Measurements from ENCODE around the gene HECA.
"Not testable (repeated sequence)": the region's sequence is repeated elsewhere in the genome, so short reads cannot be mapped to it uniquely, and the experiment has no call there.

HECA gene

GRCh38 chr6:139135578-139136545 is 982 bp downstream of the HECA start:
- peak; percentile 32 for DNase-seq (ENCODE audit: low read depth)

- DNase-seq (ENCODE audit: low read depth) = no peak
Observed at GRCh38 chr6:139137706-139138105, 2.8 kb downstream of the HECA start.

GRCh38 chr6:139140854-139141253 is 6.0 kb downstream of the HECA start:
- not testable (repeated sequence) for DNase-seq (ENCODE audit: low read depth)

- DNase-seq (ENCODE audit: low read depth) = no peak
Observed at GRCh38 chr6:139142262-139142661, 7.4 kb downstream of the HECA start.

GRCh38 chr6:139143111-139143510 is 8.2 kb downstream of the HECA start:
- no peak for DNase-seq (ENCODE audit: low read depth)

GRCh38 chr6:139144490-139145085 is 9.7 kb downstream of the HECA start:
- DNase-seq (ENCODE audit: low read depth) = no peak

DNA sequence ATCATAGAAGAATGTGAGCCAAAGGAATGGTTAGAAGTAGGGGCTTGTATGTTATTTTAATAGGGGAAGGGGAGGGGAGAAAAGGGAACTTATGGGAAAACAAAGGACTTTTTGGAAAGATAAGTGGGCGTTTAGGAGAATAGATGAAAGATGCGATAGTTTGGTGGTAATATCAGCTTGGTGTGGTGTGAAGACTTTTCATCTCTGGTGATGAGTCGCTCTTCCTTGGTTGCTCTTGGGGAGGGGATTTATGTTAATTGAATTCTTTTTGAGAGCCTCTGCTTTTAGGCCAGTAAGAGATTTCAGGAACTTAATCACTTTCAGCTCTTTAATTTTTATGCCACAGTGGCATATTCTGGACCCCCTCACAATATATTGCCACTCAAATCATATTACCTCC is 10.8 kb downstream of the HECA start:
- no peak for DNase-seq (ENCODE audit: low read depth)

- no peak for DNase-seq (ENCODE audit: low read depth)
Observed at GRCh38 chr6:139146317-139146726, 11.4 kb downstream of the HECA start.

GRCh38 chr6:139147628-139148027 is 12.7 kb downstream of the HECA start:
- no peak for DNase-seq (ENCODE audit: low read depth)

DNA sequence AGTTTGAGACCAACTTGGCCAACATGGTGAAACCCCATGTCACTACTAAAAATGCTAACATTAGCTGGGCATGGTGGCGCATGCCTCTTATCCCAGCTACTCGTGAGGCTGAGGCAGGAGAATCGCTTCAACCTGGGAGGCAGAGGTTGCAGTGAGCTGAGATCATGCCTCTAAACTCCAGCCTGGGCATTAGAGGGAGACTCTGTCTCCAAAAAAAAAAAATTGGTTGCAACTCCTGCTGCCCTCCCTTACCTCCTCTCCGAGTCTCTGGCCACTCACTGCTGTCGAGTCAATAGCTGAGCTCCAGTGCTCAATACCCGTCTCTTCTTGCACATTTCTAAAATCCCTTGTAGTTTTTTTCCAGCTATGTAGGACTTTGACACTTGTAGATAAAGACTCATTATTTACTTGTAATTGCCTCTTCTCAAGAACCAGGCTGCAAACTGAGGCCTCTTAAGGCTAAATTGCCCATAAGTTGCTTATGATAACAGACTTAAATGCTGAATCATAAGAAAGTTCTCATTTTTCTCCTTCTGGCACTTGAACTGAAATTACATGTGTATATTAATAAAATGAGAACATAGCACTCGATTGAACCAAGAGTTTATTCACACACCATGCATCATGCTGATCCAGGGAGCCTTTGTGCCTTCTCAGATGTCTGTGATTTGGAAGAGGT is 13.8 kb downstream of the HECA start:
- no peak for DNase-seq (ENCODE audit: low read depth)

- DNase-seq (ENCODE audit: low read depth) = no peak
Observed at GRCh38 chr6:139149383-139149782, 14.5 kb downstream of the HECA start.

GRCh38 chr6:139150920-139151319 is 16.0 kb downstream of the HECA start:
- no peak for DNase-seq (ENCODE audit: low read depth)

GRCh38 chr6:139151425-139152087 is 16.7 kb downstream of the HECA start:
- no peak for DNase-seq (ENCODE audit: low read depth)

DNA sequence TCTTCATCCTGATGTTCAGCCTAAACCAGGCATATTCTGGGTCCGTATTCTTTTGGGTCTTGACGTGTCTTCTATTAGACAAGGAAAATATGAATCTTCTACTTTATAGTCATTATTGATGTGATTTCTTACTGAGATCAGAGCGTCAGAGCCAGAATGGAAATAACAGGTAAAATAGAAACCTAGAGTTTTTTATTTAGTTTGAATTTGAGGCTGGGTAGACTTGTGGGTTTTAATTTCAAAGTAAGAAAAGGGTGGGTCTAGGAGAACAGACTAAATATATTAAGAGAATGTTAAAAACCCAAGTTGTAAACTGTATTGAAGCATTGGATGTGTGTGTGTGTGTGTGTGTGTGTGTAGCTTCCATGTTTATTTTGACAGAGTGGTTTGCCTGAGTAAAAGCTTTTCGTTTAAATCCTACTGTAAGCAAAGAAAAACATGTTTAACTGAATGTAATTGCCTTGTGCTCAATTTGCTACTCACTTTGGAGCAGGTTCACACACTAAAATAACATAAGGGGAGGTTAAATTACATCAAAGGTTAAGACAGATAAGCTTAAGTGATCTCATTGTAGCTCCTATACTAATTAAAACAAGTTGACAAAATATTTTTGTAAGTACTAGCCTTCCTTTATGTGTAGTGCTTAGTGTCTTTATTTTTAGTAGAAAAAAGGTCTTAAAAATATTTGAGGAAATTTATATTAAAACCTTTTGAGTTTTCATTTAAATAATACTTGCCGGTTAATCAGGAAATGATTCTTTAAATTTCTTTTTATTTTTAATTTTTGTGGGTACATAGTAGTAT is 17.4 kb downstream of the HECA start:
- peak; percentile 42 for DNase-seq (ENCODE audit: low read depth)

GRCh38 chr6:139152892-139153271 is 18.0 kb downstream of the HECA start:
- DNase-seq (ENCODE audit: low read depth) = peak; percentile 54

GRCh38 chr6:139153855-139154254 is 19.0 kb downstream of the HECA start:
- peak; percentile 71 for DNase-seq (ENCODE audit: low read depth)

DNA sequence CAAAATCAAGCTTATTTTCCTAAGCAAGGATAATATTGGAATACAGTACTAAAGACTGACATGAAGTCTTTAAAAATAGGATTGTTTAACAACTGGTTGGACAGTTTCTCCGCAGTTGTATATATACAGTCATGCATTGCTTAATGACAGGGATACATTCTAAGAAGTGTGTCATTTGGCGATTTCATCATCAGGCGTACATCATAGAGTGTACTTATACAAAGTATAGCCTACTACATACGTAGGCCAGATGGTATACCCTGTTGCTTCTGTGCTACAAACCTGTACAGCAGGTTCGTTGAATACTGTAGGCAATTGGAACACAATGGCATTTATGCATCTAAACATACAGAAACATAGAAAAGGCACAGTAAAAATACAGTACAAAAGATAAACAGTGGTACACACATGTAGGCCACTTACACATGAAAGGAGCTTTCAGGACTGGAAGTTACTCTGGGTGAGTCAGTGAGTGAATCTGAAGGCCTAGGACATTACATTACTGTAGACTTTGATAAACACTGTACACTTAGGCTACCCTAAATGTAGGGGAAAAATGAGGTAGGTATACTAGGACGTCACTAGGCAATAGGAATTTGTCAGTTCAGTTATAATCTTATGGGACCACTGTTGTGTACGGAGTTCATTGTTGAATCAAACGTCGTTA is 20.1 kb downstream of the HECA start:
- DNase-seq (ENCODE audit: low read depth) = peak; percentile 36

DNA sequence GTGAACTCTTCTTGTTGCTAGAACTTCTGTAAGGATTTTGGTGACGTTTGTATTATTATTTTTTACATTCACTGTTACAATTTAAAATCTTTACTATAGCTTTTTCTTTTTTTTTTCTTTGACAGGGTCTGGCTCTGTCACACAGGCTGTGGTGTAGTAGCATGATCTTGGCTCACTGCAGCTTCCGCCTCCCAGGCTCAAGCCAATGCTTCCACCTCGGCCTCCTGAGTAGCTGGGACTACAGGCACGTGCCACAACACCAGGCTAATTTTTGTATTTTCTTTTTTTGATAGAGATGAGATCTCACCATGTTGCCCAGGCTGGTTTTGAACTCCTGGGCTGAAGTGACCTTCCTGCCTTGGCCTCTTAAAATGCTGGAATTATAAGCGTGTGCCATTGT is 21.2 kb downstream of the HECA start:
- no peak for DNase-seq (ENCODE audit: low read depth)

DNA sequence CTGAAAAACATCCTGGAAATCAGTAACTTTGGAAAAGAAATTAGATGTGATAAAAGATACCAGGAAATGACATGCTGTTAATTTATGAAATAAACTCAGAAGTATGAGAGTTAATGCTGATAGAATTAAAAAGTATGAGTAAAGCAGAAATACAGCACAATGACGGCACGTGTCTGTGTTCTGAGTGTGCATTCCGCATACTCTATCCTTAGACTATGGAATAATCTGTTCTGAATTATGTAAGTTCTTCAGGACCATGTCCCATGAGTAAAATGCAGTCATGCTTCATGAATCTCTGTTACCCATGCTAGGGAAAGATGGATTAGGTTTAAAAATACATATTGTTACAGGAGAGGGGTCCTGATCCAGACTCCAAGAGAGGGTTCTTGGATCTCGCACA is 21.7 kb downstream of the HECA start:
- DNase-seq (ENCODE audit: low read depth) = no peak

GRCh38 chr6:139157086-139157485 is 22.2 kb downstream of the HECA start:
- DNase-seq (ENCODE audit: low read depth) = not testable (repeated sequence)

- no peak for DNase-seq (ENCODE audit: low read depth)
Observed at GRCh38 chr6:139159016-139159415, 24.1 kb downstream of the HECA start.

Measured in iris pigment epithelial cell (primary cell).